Liver (tissue), 3 donors: Measurements from ENCODE around the gene NTNG2.

ENCODE experiments used
- FOXA1 ChIP-seq: IDR thresholded peaks from 2 replicates; pipeline ENCODE4 v1.6.1; 2016; ENCODE audit warnings: antibody characterized with exemption
- GABPA ChIP-seq, 2 donors: IDR thresholded peaks in 1 of 2; conservative IDR thresholded peaks in 1 of 2; 2 replicates each; pipeline ENCODE4 v1.6.1; 2016; ENCODE audit warnings: antibody characterized with exemption in 2 of 2, mild to moderate bottlenecking in 1 of 2, moderate library complexity in 1 of 2
- HNF4A ChIP-seq, 2 donors: conservative IDR thresholded peaks; 2 replicates each; pipeline ENCODE4 v1.6.1; 2016; ENCODE audit warnings: antibody characterized with exemption in 2 of 2, mild to moderate bottlenecking in 2 of 2
- HNF4G ChIP-seq: IDR thresholded peaks from 2 replicates; pipeline ENCODE4 v1.6.1; 2016; ENCODE audit warnings: antibody characterized with exemption
- JUND ChIP-seq, 2 donors: IDR thresholded peaks; 2 replicates each; pipeline ENCODE4 v1.6.1; 2016; ENCODE audit warnings: antibody characterized with exemption in 2 of 2
- MAX ChIP-seq: IDR thresholded peaks from 2 replicates; pipeline ENCODE4 v1.6.1; 2016; ENCODE audit warnings: antibody characterized with exemption
- RAD21 ChIP-seq, 2 donors: IDR thresholded peaks; 2 replicates each; pipeline ENCODE4 v1.6.1; 2016; ENCODE audit warnings: antibody characterized with exemption in 2 of 2, mild to moderate bottlenecking in 2 of 2
- SP1 ChIP-seq: IDR thresholded peaks from 2 replicates; pipeline ENCODE4 v1.6.1; 2018; ENCODE audit warnings: antibody characterized with exemption, mild to moderate bottlenecking
- TF ChIP-seq, protein P1 (sequence below): fragments of 150-350 bp; IDR thresholded peaks from 2 replicates; pipeline ENCODE4 v1.5.1; 2017; ENCODE audit warnings: improper control_type of control experiment, low read depth, low read length; ENCODE audit not compliant: missing input control
- TF ChIP-seq, protein P2 (sequence below): IDR thresholded peaks from 2 replicates; pipeline ENCODE4 v1.6.1; 2016; ENCODE audit warnings: antibody characterized with exemption
- donor health status: healthy.
- donor health status: healthy.

- TF ChIP-seq, protein P1, sequence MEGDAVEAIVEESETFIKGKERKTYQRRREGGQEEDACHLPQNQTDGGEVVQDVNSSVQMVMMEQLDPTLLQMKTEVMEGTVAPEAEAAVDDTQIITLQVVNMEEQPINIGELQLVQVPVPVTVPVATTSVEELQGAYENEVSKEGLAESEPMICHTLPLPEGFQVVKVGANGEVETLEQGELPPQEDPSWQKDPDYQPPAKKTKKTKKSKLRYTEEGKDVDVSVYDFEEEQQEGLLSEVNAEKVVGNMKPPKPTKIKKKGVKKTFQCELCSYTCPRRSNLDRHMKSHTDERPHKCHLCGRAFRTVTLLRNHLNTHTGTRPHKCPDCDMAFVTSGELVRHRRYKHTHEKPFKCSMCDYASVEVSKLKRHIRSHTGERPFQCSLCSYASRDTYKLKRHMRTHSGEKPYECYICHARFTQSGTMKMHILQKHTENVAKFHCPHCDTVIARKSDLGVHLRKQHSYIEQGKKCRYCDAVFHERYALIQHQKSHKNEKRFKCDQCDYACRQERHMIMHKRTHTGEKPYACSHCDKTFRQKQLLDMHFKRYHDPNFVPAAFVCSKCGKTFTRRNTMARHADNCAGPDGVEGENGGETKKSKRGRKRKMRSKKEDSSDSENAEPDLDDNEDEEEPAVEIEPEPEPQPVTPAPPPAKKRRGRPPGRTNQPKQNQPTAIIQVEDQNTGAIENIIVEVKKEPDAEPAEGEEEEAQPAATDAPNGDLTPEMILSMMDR = no peak
- TF ChIP-seq HNF4A (conservative IDR thresholded peaks at IDR 0.05) (no peak), HNF4G (no peak), RAD21 (IDR thresholded peaks at IDR 0.05) (no peak), FOXA1 (no peak), JUND (IDR thresholded peaks at IDR 0.05) (no peak), SP1 (no peak), MAX (no peak), GABPA (IDR thresholded peaks at IDR 0.05 in 1 of 2, conservative IDR thresholded peaks at IDR 0.05 in 1 of 2) (no peak)
- TF ChIP-seq, protein P2, sequence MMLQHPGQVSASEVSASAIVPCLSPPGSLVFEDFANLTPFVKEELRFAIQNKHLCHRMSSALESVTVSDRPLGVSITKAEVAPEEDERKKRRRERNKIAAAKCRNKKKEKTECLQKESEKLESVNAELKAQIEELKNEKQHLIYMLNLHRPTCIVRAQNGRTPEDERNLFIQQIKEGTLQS = no peak
These were observed 15.3 kb upstream of the NTNG2 start for GRCh38 chr9:132146575-132146974.
